Ishikawa (cell line): ENCODE measurements around the gene CEP250.

Experiments
- CEBPB ChIP-seq: IDR thresholded peaks from 2 replicates; pipeline ENCODE4 v1.6.1; 2012
- CREB1 ChIP-seq: IDR thresholded peaks from 2 replicates; pipeline ENCODE4 v1.6.1; 2012; ENCODE audit warnings: low read depth
- EGR1 ChIP-seq: IDR thresholded peaks from 2 replicates; pipeline ENCODE4 v1.6.1; 2012
- EP300 ChIP-seq: IDR thresholded peaks from 2 replicates; pipeline ENCODE4 v1.6.1; 2012; ENCODE audit warnings: borderline replicate concordance
- FOXM1 ChIP-seq: IDR thresholded peaks from 2 replicates; pipeline ENCODE4 v1.6.1; 2012; ENCODE audit warnings: low read depth, borderline replicate concordance
- MAX ChIP-seq: IDR thresholded peaks from 2 replicates; pipeline ENCODE4 v1.6.1; 2012
- NFIC ChIP-seq: IDR thresholded peaks from 2 replicates; pipeline ENCODE4 v1.6.1; 2012
- RAD21 ChIP-seq: IDR thresholded peaks from 2 replicates; pipeline ENCODE4 v1.6.1; 2012; ENCODE audit warnings: low read depth
- REST ChIP-seq: IDR thresholded peaks from 2 replicates; pipeline ENCODE4 v1.6.1; 2012; ENCODE audit warnings: low read depth, mild to moderate bottlenecking
- TAF1 ChIP-seq: IDR thresholded peaks from 2 replicates; pipeline ENCODE4 v1.6.1; 2012; ENCODE audit warnings: low read depth, mild to moderate bottlenecking
- TCF12 ChIP-seq: IDR thresholded peaks from 2 replicates; pipeline ENCODE4 v1.6.1; 2012; ENCODE audit warnings: low read depth
- TEAD4 ChIP-seq: IDR thresholded peaks from 2 replicates; pipeline ENCODE4 v1.6.1; 2012
- USF1 ChIP-seq: IDR thresholded peaks from 2 replicates; pipeline ENCODE4 v1.6.1; 2012
- YY1 ChIP-seq: IDR thresholded peaks from 2 replicates; pipeline ENCODE4 v1.6.1; 2012; ENCODE audit warnings: low read depth
- ZBTB7A ChIP-seq: IDR thresholded peaks from 2 replicates; pipeline ENCODE4 v1.6.1; 2012; ENCODE audit warnings: low read depth

CEP250 gene

GRCh38 chr20:35476288-35476687 lies 20.9 kb downstream of the CEP250 start:
- TF ChIP-seq FOXM1 (no peak), REST (no peak), CEBPB (no peak), EGR1 (no peak), TCF12 (no peak), EP300 (no peak), CREB1 (no peak), YY1 (no peak), TEAD4 (no peak), TAF1 (no peak), NFIC (no peak)

GRCh38 chr20:35478804-35479472 lies 23.5 kb downstream of the CEP250 start:
- no peak for TF ChIP-seq MAX
- TF ChIP-seq RAD21, result peak; percentile 57; the same call in 1 of the 2 replicates
- TF ChIP-seq REST, result no peak

GRCh38 chr20:35479798-35480197 lies 24.4 kb downstream of the CEP250 start:
- TF ChIP-seq TCF12 (no peak), YY1 (no peak), EP300 (no peak), RAD21 (no peak), USF1 (no peak), TAF1 (no peak), TEAD4 (no peak), MAX (no peak), EGR1 (no peak), ZBTB7A (no peak), REST (no peak)

GRCh38 chr20:35487479-35487878 lies 32.1 kb downstream of the CEP250 start:
- no peak for TF ChIP-seq TAF1
- no peak for TF ChIP-seq YY1
- TF ChIP-seq TCF12, result no peak
- TF ChIP-seq MAX, result no peak
- no peak for TF ChIP-seq EGR1
- no peak for TF ChIP-seq TEAD4
- no peak for TF ChIP-seq EP300
- no peak for TF ChIP-seq NFIC
- no peak for TF ChIP-seq USF1
- no peak for TF ChIP-seq RAD21
- TF ChIP-seq ZBTB7A, result no peak
- TF ChIP-seq REST, result no peak
- TF ChIP-seq CEBPB, result no peak
- TF ChIP-seq FOXM1, result no peak
- TF ChIP-seq CREB1, result no peak
